ENCODE data around the gene PEX3.
"Not testable (repeated sequence)": the region's sequence is repeated elsewhere in the genome, so short reads cannot be mapped to it uniquely, and the experiment has no call there.

The PEX3 gene

GRCh38 chr6:143449082-143449713, 1.4 kb upstream of the PEX3 start:
- no peak for DNase-seq

GRCh38 chr6:143449714-143450452, 722 bp upstream of the PEX3 start:
- no peak for DNase-seq

GRCh38 chr6:143451531-143451930, 926 bp downstream of the PEX3 start:
- no peak for DNase-seq

GRCh38 chr6:143457563-143458359, 7.2 kb downstream of the PEX3 start:
- DNase-seq = no peak

- DNase-seq = no peak
Measured at GRCh38 chr6:143465546-143465945, 14.9 kb downstream of the PEX3 start.

- no peak for DNase-seq
Measured at GRCh38 chr6:143468026-143468425, 17.4 kb downstream of the PEX3 start.

GRCh38 chr6:143468823-143469222, 18.2 kb downstream of the PEX3 start:
- DNase-seq = not testable (repeated sequence)

- no peak for DNase-seq
Measured at GRCh38 chr6:143471822-143472221, 21.2 kb downstream of the PEX3 start.

GRCh38 chr6:143476545-143476944, 25.9 kb downstream of the PEX3 start:
- DNase-seq = no peak

- DNase-seq = no peak
Measured at GRCh38 chr6:143478479-143479062, 28.0 kb downstream of the PEX3 start.

GRCh38 chr6:143482593-143482992, 32.0 kb downstream of the PEX3 start:
- no peak for DNase-seq

- no peak for DNase-seq
Measured at GRCh38 chr6:143485967-143486366, 35.4 kb downstream of the PEX3 start.

GRCh38 chr6:143486752-143487151, 36.1 kb downstream of the PEX3 start:
- no peak for DNase-seq

GRCh38 chr6:143490244-143490643, 39.6 kb downstream of the PEX3 start:
- DNase-seq = no peak

- DNase-seq = no peak
Measured at GRCh38 chr6:143490775-143491174, 40.2 kb downstream of the PEX3 start.

GRCh38 chr6:143496974-143497373, 46.4 kb downstream of the PEX3 start:
- DNase-seq = no peak

GRCh38 chr6:143498428-143498827, 47.8 kb downstream of the PEX3 start:
- DNase-seq = no peak

GRCh38 chr6:143501851-143502250, 51.2 kb downstream of the PEX3 start:
- no peak for DNase-seq

- no peak for DNase-seq
Measured at GRCh38 chr6:143504369-143504768, 53.8 kb downstream of the PEX3 start.

GRCh38 chr6:143505111-143505510, 54.5 kb downstream of the PEX3 start:
- no peak for DNase-seq

GRCh38 chr6:143505537-143505936, 54.9 kb downstream of the PEX3 start:
- no peak for DNase-seq

- no peak for DNase-seq
Measured at GRCh38 chr6:143506199-143506598, 55.6 kb downstream of the PEX3 start.

- no peak for DNase-seq
Measured at GRCh38 chr6:143506620-143507019, 56.0 kb downstream of the PEX3 start.
